Retinal pigment epithelial cell (primary cell): ENCODE results near the gene POGLUT3.

Experiments
- DNase-seq: peaks from one replicate; pipeline ENCODE4 v3.0.0-alpha.2; 2010; ENCODE audit warnings: low read depth
- H3K4me3 ChIP-seq: 2 replicates; pipeline ENCODE4 v1.5.1; 2011; ENCODE audit warnings: mild to moderate bottlenecking, low read length, control low read depth, moderate library complexity
- TF ChIP-seq, protein P1 (sequence below): conservative IDR thresholded peaks from 2 replicates; pipeline ENCODE4 v1.5.1; 2011; ENCODE audit warnings: low read depth, low read length, control low read depth, inconsistent platforms

POGLUT3 gene

DNA sequence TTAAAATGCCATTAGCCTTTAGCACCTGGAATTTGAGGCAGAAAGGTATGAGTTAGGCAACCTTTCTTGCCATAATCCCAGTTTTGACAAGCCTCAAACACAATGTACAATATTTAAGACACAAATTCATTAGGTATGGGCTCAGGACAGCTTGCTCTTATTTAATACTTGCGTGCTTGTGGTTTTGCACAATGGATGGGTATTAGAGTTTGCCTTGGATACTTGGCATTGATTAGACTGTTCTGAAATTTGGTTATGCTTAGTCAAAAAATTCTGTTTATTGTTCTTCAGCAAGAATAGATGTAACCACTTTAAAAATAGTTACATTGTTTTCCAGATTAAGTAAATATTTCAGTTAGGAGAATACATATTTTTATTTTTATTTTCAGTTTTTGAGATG lies 25.5 kb downstream of the POGLUT3 start:
- no peak for DNase-seq
- TF ChIP-seq, protein P1, sequence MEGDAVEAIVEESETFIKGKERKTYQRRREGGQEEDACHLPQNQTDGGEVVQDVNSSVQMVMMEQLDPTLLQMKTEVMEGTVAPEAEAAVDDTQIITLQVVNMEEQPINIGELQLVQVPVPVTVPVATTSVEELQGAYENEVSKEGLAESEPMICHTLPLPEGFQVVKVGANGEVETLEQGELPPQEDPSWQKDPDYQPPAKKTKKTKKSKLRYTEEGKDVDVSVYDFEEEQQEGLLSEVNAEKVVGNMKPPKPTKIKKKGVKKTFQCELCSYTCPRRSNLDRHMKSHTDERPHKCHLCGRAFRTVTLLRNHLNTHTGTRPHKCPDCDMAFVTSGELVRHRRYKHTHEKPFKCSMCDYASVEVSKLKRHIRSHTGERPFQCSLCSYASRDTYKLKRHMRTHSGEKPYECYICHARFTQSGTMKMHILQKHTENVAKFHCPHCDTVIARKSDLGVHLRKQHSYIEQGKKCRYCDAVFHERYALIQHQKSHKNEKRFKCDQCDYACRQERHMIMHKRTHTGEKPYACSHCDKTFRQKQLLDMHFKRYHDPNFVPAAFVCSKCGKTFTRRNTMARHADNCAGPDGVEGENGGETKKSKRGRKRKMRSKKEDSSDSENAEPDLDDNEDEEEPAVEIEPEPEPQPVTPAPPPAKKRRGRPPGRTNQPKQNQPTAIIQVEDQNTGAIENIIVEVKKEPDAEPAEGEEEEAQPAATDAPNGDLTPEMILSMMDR = no peak

DNA sequence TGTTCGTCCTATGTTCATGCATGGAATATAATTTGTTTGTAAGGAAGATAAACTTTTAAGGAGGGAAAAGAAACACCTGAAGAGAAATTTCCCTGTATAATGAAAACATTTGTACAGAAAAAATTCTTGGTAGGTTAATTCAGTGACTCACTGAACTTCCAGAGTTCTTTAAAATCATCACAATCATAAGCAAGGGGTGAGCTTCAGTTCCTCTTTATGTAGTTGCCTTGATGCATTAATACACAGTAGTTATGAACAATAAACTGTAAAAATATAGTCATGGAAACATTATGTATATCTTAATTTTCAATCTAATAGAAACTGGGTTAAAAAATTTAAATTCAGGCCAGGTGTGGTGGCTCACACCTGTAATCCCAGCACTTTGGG lies 29.7 kb downstream of the POGLUT3 start:
- TF ChIP-seq, protein P1 = no peak
- DNase-seq = no peak
- no peak overlapping the region for H3K4me3 ChIP-seq

More for the DNA sequence above, 25.5 kb downstream of the POGLUT3 start:
- H3K4me3 ChIP-seq = no peak overlapping the region

DNA sequence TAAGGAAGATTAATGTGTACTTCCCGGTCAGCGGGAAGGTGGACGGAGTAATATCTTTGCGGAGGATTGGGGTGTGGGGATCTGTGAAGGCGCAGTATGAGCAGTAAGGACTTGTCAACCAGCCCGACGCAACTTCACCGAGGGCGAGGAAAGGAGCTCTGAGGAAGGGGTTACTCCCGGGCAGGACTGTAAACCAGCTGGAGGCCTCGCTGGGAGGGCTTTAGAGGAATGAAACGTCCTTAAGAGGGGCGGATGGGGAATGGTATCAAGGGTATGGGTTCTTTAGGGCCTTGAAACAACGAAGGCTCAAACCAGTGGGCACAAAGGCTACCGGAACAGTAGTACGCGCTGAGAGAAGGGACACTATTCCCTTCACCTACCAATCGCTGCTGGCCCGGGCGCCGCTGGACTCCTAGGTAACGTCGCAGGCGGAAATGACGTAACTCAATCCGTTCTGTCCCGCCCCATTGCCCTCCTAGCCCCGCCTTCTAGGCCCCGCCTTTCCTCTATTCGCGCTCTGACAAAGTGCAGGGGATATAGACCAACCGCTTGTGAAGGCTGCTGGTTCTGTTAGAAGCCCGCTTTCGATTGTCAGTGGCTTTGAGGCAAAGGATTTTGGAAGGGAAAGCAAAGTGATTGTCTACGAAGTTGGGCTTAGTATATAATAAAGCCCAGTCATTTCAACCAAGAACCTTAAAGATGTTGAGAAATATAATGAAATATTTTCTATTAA lies 30.9 kb downstream of the POGLUT3 start, which contains the start of gene C11orf65:
Gene C11orf65 (minus strand): TSS at position 439 of the 733 bp plus-strand sequence. CDS start 5,970 bp downstream, outside the sequence.
- TF ChIP-seq, protein P1 = no peak
- DNase-seq = peak; percentile 89
- peak within 1 kb of the TSS; percentile 77 for H3K4me3 ChIP-seq

DNA sequence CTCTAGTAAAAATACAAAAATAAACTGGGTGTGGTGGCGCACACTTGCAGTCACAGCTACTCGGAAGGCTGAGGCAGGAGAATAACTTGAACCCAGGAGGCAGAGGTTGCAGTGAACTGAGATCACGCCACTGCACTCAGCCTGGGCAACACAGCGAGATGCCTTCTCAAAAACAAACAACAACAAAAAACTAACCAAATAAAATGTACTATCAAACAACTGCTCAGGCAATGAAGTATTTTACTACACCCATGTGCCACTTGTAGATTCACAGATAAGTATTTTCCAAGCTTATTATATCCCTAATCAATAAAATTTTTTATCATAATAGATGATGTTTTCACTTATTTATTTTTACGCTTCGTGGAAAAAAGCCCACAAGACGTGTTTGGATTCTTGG lies 31.8 kb downstream of the POGLUT3 start:
- DNase-seq = no peak
- H3K4me3 ChIP-seq = peak overlapping the region; percentile 77
- TF ChIP-seq, protein P1 = no peak

DNA sequence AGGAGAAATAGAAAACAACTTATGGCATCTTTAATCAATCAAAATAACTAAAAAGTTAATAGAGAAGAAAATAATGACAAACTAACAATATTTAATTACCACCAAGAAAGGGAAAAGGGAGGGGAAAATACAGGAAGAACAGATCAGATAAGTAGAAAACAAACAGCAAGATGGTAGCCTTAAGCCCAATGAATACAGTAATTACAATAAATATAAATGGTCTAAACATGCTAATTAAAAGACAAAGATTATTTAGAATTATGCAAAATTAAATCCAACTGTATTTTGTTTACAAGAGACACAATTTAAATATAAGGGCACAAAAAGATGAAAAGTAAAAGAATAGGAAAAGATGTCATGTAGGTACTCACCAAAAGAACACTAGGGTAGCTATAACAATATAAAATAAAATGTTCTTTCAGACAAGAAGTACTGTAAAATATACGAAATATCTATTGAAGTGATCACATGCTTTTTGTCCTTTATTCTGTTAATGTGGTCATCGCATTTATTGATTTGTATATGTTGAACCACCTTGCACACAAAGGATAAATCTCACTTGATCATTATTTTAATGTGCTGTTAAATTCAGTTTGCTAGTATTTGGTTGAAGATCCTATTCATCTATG lies 44.9 kb downstream of the POGLUT3 start:
- H3K4me3 ChIP-seq = no peak overlapping the region
- DNase-seq = no peak
- TF ChIP-seq, protein P1 = no peak
